Astrocyte (in vitro differentiated cells and primary cell): ENCODE measurements around the gene ART5.

ENCODE experiments used
- CTCF ChIP-seq: IDR thresholded peaks from 2 replicates; pipeline ENCODE4 v1.5.1; 2011; ENCODE audit warnings: low read depth, mild to moderate bottlenecking, inconsistent platforms, low read length, moderate library complexity; ENCODE audit not compliant: insufficient read depth
- EZH2 ChIP-seq: IDR thresholded peaks from 2 replicates; pipeline ENCODE4 v1.6.1; 2012; ENCODE audit warnings: mild to moderate bottlenecking, low read length, inconsistent platforms; ENCODE audit not compliant: insufficient read depth

DNA sequence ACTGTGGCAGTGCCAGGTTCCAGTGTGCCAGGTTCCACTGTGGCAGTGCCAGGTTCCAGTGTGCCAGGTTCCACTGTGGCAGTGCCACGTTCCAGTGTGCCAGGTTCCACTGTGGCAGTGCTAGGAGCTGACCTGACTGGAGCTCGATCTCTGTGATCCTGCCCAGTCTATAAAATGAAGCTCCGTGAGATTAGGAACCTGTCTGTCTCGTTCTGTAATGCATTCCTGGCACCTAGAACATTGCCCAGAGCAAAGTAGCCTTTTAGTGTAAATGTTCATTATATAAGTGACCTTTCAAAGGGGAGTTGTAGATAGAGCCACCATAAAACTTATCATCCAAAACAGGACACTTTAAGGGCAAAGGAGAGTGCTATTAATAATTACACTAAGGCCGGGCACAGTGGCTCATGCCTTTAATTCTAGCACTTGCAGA, 36.0 kb downstream of the ART5 start:
- TF ChIP-seq EZH2: no peak
- no peak for TF ChIP-seq CTCF
